Parathyroid adenoma (tissue), 2 donors: ENCODE measurements around the gene RNF135.
"Not testable (repeated sequence)": the region's sequence is repeated elsewhere in the genome, so short reads cannot be mapped to it uniquely, and the experiment has no call there.

Source experiments
- H2AFZ ChIP-seq: fragments of 300-600 bp; sonication (generic); one replicate; pipeline ENCODE4 v1.7.0; 2017; ENCODE audit warnings: antibody characterized with exemption, mild to moderate bottlenecking
- H3K27ac ChIP-seq: fragments of 300-600 bp; sonication (generic); one replicate; pipeline ENCODE4 v1.7.0; 2017
- H3K27me3 ChIP-seq: fragments of 300-600 bp; sonication (generic); one replicate; pipeline ENCODE4 v1.7.0; 2017; ENCODE audit warnings: low read length; ENCODE audit not compliant: control insufficient read depth, insufficient read depth
- H3K36me3 ChIP-seq: fragments of 300-600 bp; sonication (generic); one replicate; pipeline ENCODE4 v1.7.0; 2017; ENCODE audit warnings: low read length; ENCODE audit not compliant: control insufficient read depth, insufficient read depth
- H3K4me1 ChIP-seq: fragments of 300-600 bp; sonication (generic); one replicate; pipeline ENCODE4 v1.7.0; 2017; ENCODE audit warnings: control low read depth
- H3K4me2 ChIP-seq: fragments of 300-600 bp; sonication (generic); one replicate; pipeline ENCODE4 v1.7.0; 2017; ENCODE audit warnings: low read length
- H3K4me3 ChIP-seq: fragments of 300-600 bp; sonication (generic); one replicate; pipeline ENCODE4 v1.7.0; 2017; ENCODE audit warnings: low read depth, low read length
- H3K79me2 ChIP-seq: fragments of 300-600 bp; sonication (generic); one replicate; pipeline ENCODE4 v1.7.0; 2017; ENCODE audit warnings: control low read depth
- H3K9ac ChIP-seq: fragments of 300-600 bp; sonication (generic); one replicate; pipeline ENCODE4 v1.7.0; 2017; ENCODE audit warnings: mild to moderate bottlenecking
- H3K9me3 ChIP-seq: fragments of 300-600 bp; sonication (generic); one replicate; pipeline ENCODE4 v1.7.0; 2017; ENCODE audit warnings: low read length; ENCODE audit not compliant: control insufficient read depth
- CTCF ChIP-seq: fragments of 300-600 bp; sonication (generic); IDR thresholded peaks from one replicate; pipeline ENCODE4 v1.7.0; 2017; ENCODE audit warnings: antibody characterized with exemption, mild to moderate bottlenecking
- donor health status: primary hyperparathyroidism.

Gene RNF135

GRCh38 chr17:30961209-30962188 lies 9.3 kb upstream of the RNF135 start:
- no peak for TF ChIP-seq CTCF
- Histone ChIP-seq H3K27ac (no peak overlapping the region), H3K4me3 (no peak overlapping the region), H3K4me1 (no peaks in the 10 kb centered on the region), H3K27me3 (no peaks in the 10 kb centered on the region), H3K36me3 (no peaks in the 10 kb centered on the region), H2AFZ (no peak overlapping the region), H3K4me2 (no peak overlapping the region), H3K9ac (no peak overlapping the region), H3K79me2 (no peaks in the 10 kb centered on the region), H3K9me3 (no peaks in the 10 kb centered on the region)

- not testable (repeated sequence) for H3K27me3 ChIP-seq, H3K9ac ChIP-seq, H3K36me3 ChIP-seq, H2AFZ ChIP-seq, H3K9me3 ChIP-seq, H3K27ac ChIP-seq, H3K4me1 ChIP-seq, H3K79me2 ChIP-seq, H3K4me3 ChIP-seq, H3K4me2 ChIP-seq
Observed at GRCh38 chr17:30964312-30964711, 6.5 kb upstream of the RNF135 start.

GRCh38 chr17:30964876-30965275 lies 6.0 kb upstream of the RNF135 start:
- no peak for TF ChIP-seq CTCF
- no peaks in the 10 kb centered on the region for H3K79me2 ChIP-seq
- H3K27ac ChIP-seq, result no peak overlapping the region

GRCh38 chr17:30965686-30966085 lies 5.2 kb upstream of the RNF135 start:
- Histone ChIP-seq H3K9me3 (no peaks in the 10 kb centered on the region), H3K4me2 (no peak overlapping the region), H3K9ac (no peak overlapping the region), H3K4me3 (no peak overlapping the region), H3K27me3 (no peaks in the 10 kb centered on the region), H3K27ac (no peak overlapping the region), H3K36me3 (no peaks in the 10 kb centered on the region), H3K4me1 (no peaks in the 10 kb centered on the region), H2AFZ (no peak overlapping the region), H3K79me2 (no peaks in the 10 kb centered on the region)
- no peak for TF ChIP-seq CTCF

More at GRCh38 chr17:30964876-30965275, 6.0 kb upstream of the RNF135 start:
- H3K9ac ChIP-seq, result no peak overlapping the region
- H3K27me3 ChIP-seq, result no peaks in the 10 kb centered on the region
- H3K36me3 ChIP-seq, result no peaks in the 10 kb centered on the region
- no peaks in the 10 kb centered on the region for H3K4me1 ChIP-seq
- no peaks in the 10 kb centered on the region for H3K9me3 ChIP-seq
- H3K4me2 ChIP-seq, result no peak overlapping the region
- H3K4me3 ChIP-seq, result no peak overlapping the region
- H2AFZ ChIP-seq, result no peak overlapping the region

- H3K27me3 ChIP-seq, H3K79me2 ChIP-seq, H3K4me3 ChIP-seq, H3K27ac ChIP-seq, H3K36me3 ChIP-seq, H3K4me1 ChIP-seq, H3K9ac ChIP-seq, H3K9me3 ChIP-seq, H2AFZ ChIP-seq, H3K4me2 ChIP-seq: not testable (repeated sequence)
Observed at GRCh38 chr17:30967911-30968310, 2.9 kb upstream of the RNF135 start.
